Uterus (tissue), 2 donors: ENCODE measurements around the gene PML.
"Not testable (repeated sequence)": the region's sequence is repeated elsewhere in the genome, so short reads cannot be mapped to it uniquely, and the experiment has no call there.

Source experiments
- CTCF ChIP-seq, 4 experiments: fragments of 200-600 bp in 2 of 4; fragments of 450-650 bp in 2 of 4; sonication (generic) in 2 of 4; IDR thresholded peaks; one replicate each; pipeline ENCODE4 v1.5.1; 2016 to 2019; ENCODE audit warnings: antibody characterized with exemption in 4 of 4, mild to moderate bottlenecking in 2 of 4, moderate library complexity in 1 of 4
- POLR2A ChIP-seq, 2 donors: fragments of 450-650 bp; IDR thresholded peaks; one replicate each; pipeline ENCODE4 v1.6.1; 2016; ENCODE audit warnings: antibody characterized with exemption in 2 of 2, mild to moderate bottlenecking in 1 of 2, moderate library complexity in 1 of 2

DNA sequence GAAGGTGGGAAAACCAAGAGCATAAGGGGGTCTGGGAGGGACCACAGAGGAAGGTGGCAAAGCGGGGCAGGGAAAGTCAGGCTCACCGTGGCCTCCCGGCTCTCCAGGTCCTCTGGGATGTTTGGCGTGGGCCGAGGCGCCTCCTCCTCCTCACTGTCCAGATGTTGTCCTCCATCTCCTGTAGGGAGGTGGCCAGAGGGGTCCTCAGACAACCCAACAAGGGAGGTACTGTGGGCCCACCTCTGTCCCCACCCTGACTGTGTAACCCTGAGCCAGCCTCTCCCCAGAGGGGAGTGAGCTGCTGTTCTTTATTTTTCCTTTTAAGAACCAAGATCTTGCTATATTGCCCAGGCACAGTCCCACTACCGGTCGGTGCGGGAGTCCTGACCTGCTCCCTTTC, 77.6 kb downstream of the PML start:
- not testable (repeated sequence) for TF ChIP-seq CTCF, POLR2A (IDR thresholded peaks at IDR 0.05)
